ENCODE results near the gene PCDHAC1.

DNA sequence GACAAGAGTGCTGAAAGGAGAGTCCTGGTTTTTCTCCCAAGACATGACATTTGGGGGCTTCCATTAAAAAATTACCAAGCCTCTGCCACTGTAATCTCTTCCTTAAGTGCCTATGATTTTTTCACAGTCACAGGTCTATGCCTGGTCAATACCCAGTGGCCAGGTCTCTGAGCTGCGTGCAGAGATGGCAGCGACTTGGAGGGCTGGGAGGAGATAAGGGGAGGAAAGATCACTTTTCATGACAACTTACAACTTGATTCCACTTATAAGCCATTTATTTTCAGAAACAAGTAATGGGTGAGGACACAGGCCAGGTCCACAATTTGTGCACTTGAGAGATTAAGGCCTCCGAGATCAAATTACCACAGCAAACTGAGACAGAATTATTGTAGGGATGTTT is 38.3 kb downstream of the PCDHAC1 start:
- TF ChIP-seq, protein P1, sequence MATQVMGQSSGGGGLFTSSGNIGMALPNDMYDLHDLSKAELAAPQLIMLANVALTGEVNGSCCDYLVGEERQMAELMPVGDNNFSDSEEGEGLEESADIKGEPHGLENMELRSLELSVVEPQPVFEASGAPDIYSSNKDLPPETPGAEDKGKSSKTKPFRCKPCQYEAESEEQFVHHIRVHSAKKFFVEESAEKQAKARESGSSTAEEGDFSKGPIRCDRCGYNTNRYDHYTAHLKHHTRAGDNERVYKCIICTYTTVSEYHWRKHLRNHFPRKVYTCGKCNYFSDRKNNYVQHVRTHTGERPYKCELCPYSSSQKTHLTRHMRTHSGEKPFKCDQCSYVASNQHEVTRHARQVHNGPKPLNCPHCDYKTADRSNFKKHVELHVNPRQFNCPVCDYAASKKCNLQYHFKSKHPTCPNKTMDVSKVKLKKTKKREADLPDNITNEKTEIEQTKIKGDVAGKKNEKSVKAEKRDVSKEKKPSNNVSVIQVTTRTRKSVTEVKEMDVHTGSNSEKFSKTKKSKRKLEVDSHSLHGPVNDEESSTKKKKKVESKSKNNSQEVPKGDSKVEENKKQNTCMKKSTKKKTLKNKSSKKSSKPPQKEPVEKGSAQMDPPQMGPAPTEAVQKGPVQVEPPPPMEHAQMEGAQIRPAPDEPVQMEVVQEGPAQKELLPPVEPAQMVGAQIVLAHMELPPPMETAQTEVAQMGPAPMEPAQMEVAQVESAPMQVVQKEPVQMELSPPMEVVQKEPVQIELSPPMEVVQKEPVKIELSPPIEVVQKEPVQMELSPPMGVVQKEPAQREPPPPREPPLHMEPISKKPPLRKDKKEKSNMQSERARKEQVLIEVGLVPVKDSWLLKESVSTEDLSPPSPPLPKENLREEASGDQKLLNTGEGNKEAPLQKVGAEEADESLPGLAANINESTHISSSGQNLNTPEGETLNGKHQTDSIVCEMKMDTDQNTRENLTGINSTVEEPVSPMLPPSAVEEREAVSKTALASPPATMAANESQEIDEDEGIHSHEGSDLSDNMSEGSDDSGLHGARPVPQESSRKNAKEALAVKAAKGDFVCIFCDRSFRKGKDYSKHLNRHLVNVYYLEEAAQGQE (IDR thresholded peaks at IDR 0.05; ENCODE audit: insufficient read depth in 1 of 2, low read depth in 2 of 2, low read length in 1 of 2) = no peak
- TF ChIP-seq POLR2AphosphoS5 (IDR thresholded peaks at IDR 0.05; ENCODE audit: low read depth, low read length) (no peak), TCF7L2 (IDR thresholded peaks at IDR 0.05; ENCODE audit: low read depth, low read length) (no peak), CTCF (IDR thresholded peaks at IDR 0.05) (no peak), SIN3A (IDR thresholded peaks at IDR 0.05; ENCODE audit: borderline replicate concordance, insufficient read depth, low read depth, low read length) (no peak)

Measured in Panc1 (cell line).